ENCODE measurements around the gene SSC5D.

- no peak for TF ChIP-seq CTCF (IDR thresholded peaks at IDR 0.05)
- TF ChIP-seq POLR2A (IDR thresholded peaks at IDR 0.05): no peak
Observed at GRCh38 chr19:55451965-55452748, 36.1 kb upstream of the SSC5D start.

Data from uterus (tissue), 2 donors.